NCI-H510A treated with DMSO at 0.1 percent for 48 hours (cell line): Measurements from ENCODE around the gene AXIN1.
"Not testable (repeated sequence)": the region's sequence is repeated elsewhere in the genome, so short reads cannot be mapped to it uniquely, and the experiment has no call there.

Experiments
- DNase-seq: peaks from one replicate; lab custom pipeline; 2025; lab: John Stamatoyannopoulos, UW

The AXIN1 gene

GRCh38 chr16:381012-381788, 28.7 kb upstream of the AXIN1 start:
- DNase-seq = no peak

GRCh38 chr16:380762-381011, 28.2 kb upstream of the AXIN1 start:
- DNase-seq = no peak

GRCh38 chr16:379961-380761, 27.6 kb upstream of the AXIN1 start:
- DNase-seq = no peak

- peak; percentile 84 for DNase-seq
Measured at GRCh38 chr16:379183-379960, 26.8 kb upstream of the AXIN1 start.

GRCh38 chr16:378821-379182, 26.3 kb upstream of the AXIN1 start:
- no peak for DNase-seq

- DNase-seq = not testable (repeated sequence)
Measured at GRCh38 chr16:378113-378820, 25.7 kb upstream of the AXIN1 start.

- DNase-seq = no peak
Measured at GRCh38 chr16:377419-377951, 25.0 kb upstream of the AXIN1 start.

- DNase-seq = no peak
Measured at GRCh38 chr16:376817-377418, 24.4 kb upstream of the AXIN1 start.

GRCh38 chr16:375927-376816, 23.6 kb upstream of the AXIN1 start:
- no peak for DNase-seq

- no peak for DNase-seq
Measured at GRCh38 chr16:375212-375611, 22.7 kb upstream of the AXIN1 start.

- DNase-seq = no peak
Measured at GRCh38 chr16:374616-374926, 22.0 kb upstream of the AXIN1 start.

GRCh38 chr16:373848-374615, 21.5 kb upstream of the AXIN1 start:
- DNase-seq = no peak

- no peak for DNase-seq
Measured at GRCh38 chr16:373020-373598, 20.6 kb upstream of the AXIN1 start.

- DNase-seq = no peak
Measured at GRCh38 chr16:372302-372983, 19.9 kb upstream of the AXIN1 start.

- peak; percentile 61 for DNase-seq
Measured at GRCh38 chr16:371515-372301, 19.2 kb upstream of the AXIN1 start.

GRCh38 chr16:370979-371514, 18.5 kb upstream of the AXIN1 start:
- DNase-seq = no peak

GRCh38 chr16:370443-370842, 17.9 kb upstream of the AXIN1 start, which contains the start of gene MRPL28:
Gene MRPL28, minus strand, starts transcription at chr16:370538. Its CDS starts 320 bp downstream, at chr16:370218.
- DNase-seq = peak; percentile 67
